Measurements from ENCODE around the gene LRIT3. TPM values are rescaled to one million over a fixed set of nuclear protein-coding genes. Genes with fewer than 3 reads are reported as not detected.

Gene LRIT3
- total RNA-seq, 1 donor from 2014 or later: 0.08 TPM

- DNase-seq (ENCODE audit: low read depth): no peak
- Histone ChIP-seq H3K4me3 (ENCODE audit: low read depth, low read length) (no peak overlapping the region), H3K36me3 (ENCODE audit: control insufficient read depth, insufficient read depth, low read length) (no peaks in the 10 kb centered on the region), H3K27me3 (ENCODE audit: control insufficient read depth, insufficient read depth, low read length) (no peaks in the 10 kb centered on the region)
- TF ChIP-seq CTCF (IDR thresholded peaks at IDR 0.05; ENCODE audit: insufficient read depth, low read length, poor library complexity, severe bottlenecking): no peak
Observed at GRCh38 chr4:109878355-109878754, 30.4 kb downstream of the LRIT3 start.

DNA sequence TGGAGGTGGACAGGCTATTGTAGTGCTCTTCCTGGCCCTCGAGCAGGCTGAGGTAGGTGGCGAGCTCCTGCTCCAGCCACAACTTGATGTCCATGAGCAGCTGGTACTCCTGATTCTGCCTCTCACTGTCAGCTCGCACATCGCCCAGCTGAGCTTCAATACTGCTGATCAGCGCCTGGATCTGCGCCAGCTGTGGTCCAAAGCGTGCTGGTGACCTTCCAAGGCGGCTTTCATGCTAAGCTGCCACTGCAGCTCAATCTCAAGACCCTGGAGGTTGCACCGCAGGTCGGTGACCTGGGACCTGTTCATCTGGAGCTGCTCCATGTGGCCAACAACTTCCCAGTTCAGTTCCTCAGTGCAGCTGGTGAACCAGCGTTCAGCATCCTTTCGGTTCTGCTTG lies 31.2 kb downstream of the LRIT3 start:
- Histone ChIP-seq H3K36me3 (ENCODE audit: control insufficient read depth, insufficient read depth, low read length) (no peaks in the 10 kb centered on the region), H3K27me3 (ENCODE audit: control insufficient read depth, insufficient read depth, low read length) (no peaks in the 10 kb centered on the region), H3K4me3 (ENCODE audit: low read depth, low read length) (no peak overlapping the region)
- no peak for TF ChIP-seq CTCF (IDR thresholded peaks at IDR 0.05; ENCODE audit: insufficient read depth, low read length, poor library complexity, severe bottlenecking)
- no peak for DNase-seq (ENCODE audit: low read depth)

DNA sequence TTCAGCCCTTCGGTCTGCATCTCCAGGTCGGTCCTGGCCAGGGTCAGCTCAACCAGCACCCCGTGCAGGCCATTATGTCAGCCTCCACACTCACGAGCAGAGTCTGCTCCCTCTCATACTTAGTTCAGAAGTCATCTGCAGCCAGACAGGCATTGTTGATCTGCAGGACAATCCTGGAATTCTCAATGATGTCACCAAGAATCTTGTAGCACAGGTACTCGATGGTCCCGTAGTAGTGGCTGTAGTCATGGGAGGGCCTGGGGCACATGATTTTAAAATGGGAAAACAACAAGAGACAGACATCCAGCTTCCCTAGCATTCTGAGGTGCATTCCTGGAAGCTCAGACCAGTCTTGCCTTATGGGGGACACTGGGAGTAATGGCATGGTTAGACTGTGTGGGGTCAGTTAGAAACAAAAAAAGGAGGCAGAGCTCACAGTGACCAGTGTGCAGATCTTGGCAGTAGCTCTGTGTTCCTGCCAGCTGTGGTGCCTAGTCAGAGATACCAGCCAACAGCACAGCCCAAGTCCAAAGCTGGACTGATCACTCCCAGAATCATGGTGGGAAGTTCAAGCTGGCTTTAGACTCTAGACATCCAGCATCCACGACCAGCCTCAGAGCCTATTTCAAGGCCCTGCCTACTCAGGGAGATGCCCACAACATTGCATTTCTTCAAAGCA lies 31.9 kb downstream of the LRIT3 start:
- no peak overlapping the region for H3K4me3 ChIP-seq (ENCODE audit: low read depth, low read length)
- H3K36me3 ChIP-seq (ENCODE audit: control insufficient read depth, insufficient read depth, low read length): no peaks in the 10 kb centered on the region
- DNase-seq (ENCODE audit: low read depth): no peak
- TF ChIP-seq CTCF (IDR thresholded peaks at IDR 0.05; ENCODE audit: insufficient read depth, low read length, poor library complexity, severe bottlenecking): no peak
- H3K27me3 ChIP-seq (ENCODE audit: control insufficient read depth, insufficient read depth, low read length): no peaks in the 10 kb centered on the region

DNA sequence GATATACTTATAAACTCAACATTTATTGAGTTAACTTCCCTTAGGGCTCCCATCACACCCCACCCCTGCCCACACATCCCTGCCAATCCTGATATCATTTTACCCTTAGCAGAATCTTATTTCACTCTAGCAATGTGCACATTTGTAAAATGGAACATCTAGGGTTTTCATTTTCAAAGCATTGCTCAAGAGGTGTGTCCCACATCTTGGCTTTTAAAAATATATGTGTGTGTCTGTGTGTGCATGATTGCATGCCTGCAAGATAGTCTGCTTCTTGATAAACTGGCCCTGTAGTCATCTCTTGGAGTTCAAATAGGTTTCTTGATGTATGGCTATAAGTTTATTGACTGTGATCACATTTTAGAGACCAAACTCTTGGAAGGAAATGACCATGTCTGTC lies 38.4 kb downstream of the LRIT3 start:
- no peak for DNase-seq (ENCODE audit: low read depth)
- H3K36me3 ChIP-seq (ENCODE audit: control insufficient read depth, insufficient read depth, low read length): no peaks in the 10 kb centered on the region
- H3K27me3 ChIP-seq (ENCODE audit: control insufficient read depth, insufficient read depth, low read length): no peaks in the 10 kb centered on the region
- H3K4me3 ChIP-seq (ENCODE audit: low read depth, low read length): no peak overlapping the region
- TF ChIP-seq CTCF (IDR thresholded peaks at IDR 0.05; ENCODE audit: insufficient read depth, low read length, poor library complexity, severe bottlenecking): no peak

DNA sequence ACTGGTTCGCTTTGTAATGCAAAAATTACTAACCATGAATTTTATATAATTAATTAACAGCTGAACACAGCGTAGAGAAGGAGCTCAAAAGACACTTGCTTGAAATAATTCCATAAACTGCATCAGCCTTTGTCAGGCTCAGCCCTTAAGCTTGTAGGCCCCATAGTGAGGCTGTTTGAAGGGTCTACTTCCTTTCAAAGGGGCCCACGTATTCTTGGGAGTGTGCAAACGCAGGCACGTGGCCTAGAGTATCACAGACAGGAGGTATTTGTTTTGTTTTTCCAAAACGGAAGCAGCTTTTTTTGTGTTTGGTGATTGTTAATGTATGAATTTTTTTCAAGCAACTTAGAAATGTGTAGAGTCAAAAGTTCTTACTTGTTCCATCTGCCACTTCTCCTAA lies 39.2 kb downstream of the LRIT3 start:
- no peak for TF ChIP-seq CTCF (IDR thresholded peaks at IDR 0.05; ENCODE audit: insufficient read depth, low read length, poor library complexity, severe bottlenecking)
- DNase-seq (ENCODE audit: low read depth): no peak
- H3K4me3 ChIP-seq (ENCODE audit: low read depth, low read length): no peak overlapping the region
- H3K36me3 ChIP-seq (ENCODE audit: control insufficient read depth, insufficient read depth, low read length): no peaks in the 10 kb centered on the region
- no peaks in the 10 kb centered on the region for H3K27me3 ChIP-seq (ENCODE audit: control insufficient read depth, insufficient read depth, low read length)

- no peaks in the 10 kb centered on the region for H3K36me3 ChIP-seq (ENCODE audit: control insufficient read depth, insufficient read depth, low read length)
- DNase-seq (ENCODE audit: low read depth): no peak
- no peak for TF ChIP-seq CTCF (IDR thresholded peaks at IDR 0.05; ENCODE audit: insufficient read depth, low read length, poor library complexity, severe bottlenecking)
- no peak overlapping the region for H3K4me3 ChIP-seq (ENCODE audit: low read depth, low read length)
- H3K27me3 ChIP-seq (ENCODE audit: control insufficient read depth, insufficient read depth, low read length): no peaks in the 10 kb centered on the region
Observed at GRCh38 chr4:109890076-109890475, 42.2 kb downstream of the LRIT3 start.
